AG04450 (cell line): Measurements from ENCODE around the gene TMEM101. TPM values are rescaled to one million over a fixed set of nuclear protein-coding genes. Genes with fewer than 3 reads are reported as not detected.

ENCODE experiments used
- CTCF ChIA-PET: fragments of 300-600, 350-600 bp; formaldehyde crosslinking; extraction: SDS; loops from one replicate; lab custom pipeline; 2022; ENCODE audit warnings: antibody characterized with exemption, inconsistent platforms; lab: Charles Lee
- POLR2A ChIA-PET: fragments of 350-600 bp; formaldehyde crosslinking; extraction: SDS; loops from one replicate; lab custom pipeline; 2021; ENCODE audit warnings: antibody characterized with exemption, inconsistent platforms; lab: Yijun Ruan, JAX
- DNase-seq: peaks from one replicate; pipeline ENCODE4 v3.0.0-alpha.2; 2011; ENCODE audit warnings: low read depth, low spot score
- H3K27ac ChIP-seq: one replicate; pipeline ENCODE4 v1.5.1; 2012; ENCODE audit warnings: low read depth, low read length, control low read depth
- H3K27me3 ChIP-seq: one replicate; pipeline ENCODE4 v1.6.0; 2012; ENCODE audit warnings: low read length; ENCODE audit not compliant: control insufficient read depth, insufficient read depth
- H3K4me3 ChIP-seq: 2 replicates; pipeline ENCODE4 v1.5.1; 2011; ENCODE audit warnings: mild to moderate bottlenecking, low read depth, low read length, control low read depth
- H3K9me3 ChIP-seq: 2 replicates; pipeline ENCODE4 v1.5.1; 2012; ENCODE audit warnings: low read length; ENCODE audit not compliant: control insufficient read depth, insufficient read depth
- polyA plus RNA-seq: library from polyadenylated mRNA; depleted of rRNA; stranded (reverse); fragments of >200 nt; gene quantifications from 2 replicates; pipeline ENCODE4 v1.2.3, GENCODE V29; 2011
- TF ChIP-seq, protein P1 (sequence below): IDR thresholded peaks from 2 replicates; pipeline ENCODE4 v1.5.1; 2011; ENCODE audit warnings: low read depth, low read length, control low read depth, inconsistent platforms

TMEM101 gene
- polyA plus RNA-seq, 1 experiment, result 31.3 TPM

DNA sequence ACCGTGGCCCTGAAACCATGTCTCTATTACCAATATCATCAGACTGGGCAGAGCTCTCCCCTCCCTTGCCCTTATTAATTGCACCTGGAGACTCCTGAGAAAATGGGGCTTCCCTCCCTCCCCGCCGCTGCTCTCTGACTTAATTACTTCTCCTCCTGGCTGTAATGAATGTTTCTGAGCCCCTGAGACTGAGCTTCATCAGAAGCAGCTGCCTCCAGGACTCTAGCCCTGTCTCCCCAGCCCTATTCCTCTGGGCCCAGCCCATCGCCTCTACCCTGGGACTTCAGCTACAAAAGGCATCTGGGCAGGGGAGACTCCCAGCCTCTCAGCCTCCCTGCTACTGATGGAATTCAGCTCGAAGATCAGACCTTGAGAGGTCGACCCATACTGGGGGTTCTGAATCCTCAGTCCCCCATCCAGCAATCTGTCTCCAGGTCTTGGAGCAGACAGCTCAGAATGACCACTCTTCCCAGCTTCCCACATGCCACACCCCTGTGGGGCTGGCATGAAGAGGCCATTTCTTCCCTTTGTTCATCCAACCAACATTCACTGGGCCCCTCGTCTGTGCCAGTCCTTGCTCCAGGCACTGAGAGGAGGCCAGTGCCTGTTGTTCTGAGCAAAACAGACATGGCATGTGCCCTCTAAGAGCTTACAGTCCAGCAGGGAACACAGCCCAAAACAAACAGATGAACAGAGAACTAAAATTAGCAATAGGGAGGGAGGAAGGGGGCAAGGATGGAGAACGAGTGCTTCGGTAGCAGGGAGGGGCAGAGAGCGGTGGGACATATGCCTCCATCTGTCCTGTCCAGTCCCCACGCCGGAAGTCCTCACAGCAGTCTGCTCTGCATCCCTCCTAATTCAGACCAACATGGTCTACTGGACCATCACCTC, 27.4 kb downstream of the TMEM101 start:
- POLR2A ChIA-PET, result no interaction called here

DNA sequence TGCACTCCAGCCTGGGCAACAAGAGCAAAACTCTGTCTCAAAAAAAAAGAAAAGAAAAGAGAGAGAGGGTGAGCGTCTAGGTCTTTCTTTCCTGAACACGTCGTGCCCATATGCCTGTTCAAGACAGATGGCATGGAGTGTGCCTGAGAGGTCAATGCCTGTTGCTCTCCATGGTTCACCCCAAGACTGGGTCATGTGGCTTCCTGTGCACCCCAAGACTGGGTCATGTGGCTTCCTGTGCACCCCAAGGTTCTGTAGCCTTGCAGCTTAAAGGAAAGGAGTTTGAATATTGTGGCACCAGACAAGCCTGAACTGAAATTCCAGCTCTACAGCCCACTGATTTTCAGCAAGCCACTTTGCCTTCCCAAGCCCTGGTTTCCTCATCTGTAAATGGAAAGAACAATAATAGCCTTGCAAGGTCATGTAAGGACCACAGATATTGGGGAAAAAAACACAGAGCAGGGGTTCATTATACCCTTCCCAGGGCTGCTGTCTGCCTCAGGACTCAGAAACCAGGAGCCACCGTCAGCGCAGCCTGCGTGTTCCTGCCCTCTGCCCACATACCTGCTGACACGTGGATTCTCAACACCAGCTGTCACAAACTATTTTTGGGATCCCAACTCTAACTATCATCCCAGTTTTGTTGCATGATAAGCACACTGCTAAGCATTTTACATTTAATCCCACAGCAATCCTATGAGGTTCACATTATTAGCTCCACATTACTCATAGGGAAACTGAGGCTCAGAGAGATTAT, 28.4 kb downstream of the TMEM101 start:
- TF ChIP-seq, protein P1, sequence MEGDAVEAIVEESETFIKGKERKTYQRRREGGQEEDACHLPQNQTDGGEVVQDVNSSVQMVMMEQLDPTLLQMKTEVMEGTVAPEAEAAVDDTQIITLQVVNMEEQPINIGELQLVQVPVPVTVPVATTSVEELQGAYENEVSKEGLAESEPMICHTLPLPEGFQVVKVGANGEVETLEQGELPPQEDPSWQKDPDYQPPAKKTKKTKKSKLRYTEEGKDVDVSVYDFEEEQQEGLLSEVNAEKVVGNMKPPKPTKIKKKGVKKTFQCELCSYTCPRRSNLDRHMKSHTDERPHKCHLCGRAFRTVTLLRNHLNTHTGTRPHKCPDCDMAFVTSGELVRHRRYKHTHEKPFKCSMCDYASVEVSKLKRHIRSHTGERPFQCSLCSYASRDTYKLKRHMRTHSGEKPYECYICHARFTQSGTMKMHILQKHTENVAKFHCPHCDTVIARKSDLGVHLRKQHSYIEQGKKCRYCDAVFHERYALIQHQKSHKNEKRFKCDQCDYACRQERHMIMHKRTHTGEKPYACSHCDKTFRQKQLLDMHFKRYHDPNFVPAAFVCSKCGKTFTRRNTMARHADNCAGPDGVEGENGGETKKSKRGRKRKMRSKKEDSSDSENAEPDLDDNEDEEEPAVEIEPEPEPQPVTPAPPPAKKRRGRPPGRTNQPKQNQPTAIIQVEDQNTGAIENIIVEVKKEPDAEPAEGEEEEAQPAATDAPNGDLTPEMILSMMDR, result no peak
- Histone ChIP-seq H3K27ac (no peak overlapping the region), H3K4me3 (no peak overlapping the region), H3K9me3 (no peaks in the 10 kb centered on the region; the same call in 1 of the 2 replicates), H3K27me3 (peaks cover 43% of the 10 kb centered on the region)
- ChIA-PET CTCF (interaction anchor here (1.1 to 2.0 kb wide), 2 partner anchors 42 to 44 kb away, joined by 3 to 6 read pairs; partner anchors contain the start of gene PPY), POLR2A (no interaction called here)
- DNase-seq, result no peak

More for the DNA sequence above, 27.4 kb downstream of the TMEM101 start:
- no peak for DNase-seq
- TF ChIP-seq, protein P1, result no peak
- Histone ChIP-seq H3K27ac (no peak overlapping the region), H3K4me3 (no peak overlapping the region), H3K9me3 (no peaks in the 10 kb centered on the region; the same call in 1 of the 2 replicates), H3K27me3 (peaks cover 36% of the 10 kb centered on the region)
- CTCF ChIA-PET, result interaction anchor here (0.6 to 2.0 kb wide), 3 partner anchors 9 to 45 kb away, joined by 3 to 6 read pairs (median 3); partner anchors contain the start of gene PPY

DNA sequence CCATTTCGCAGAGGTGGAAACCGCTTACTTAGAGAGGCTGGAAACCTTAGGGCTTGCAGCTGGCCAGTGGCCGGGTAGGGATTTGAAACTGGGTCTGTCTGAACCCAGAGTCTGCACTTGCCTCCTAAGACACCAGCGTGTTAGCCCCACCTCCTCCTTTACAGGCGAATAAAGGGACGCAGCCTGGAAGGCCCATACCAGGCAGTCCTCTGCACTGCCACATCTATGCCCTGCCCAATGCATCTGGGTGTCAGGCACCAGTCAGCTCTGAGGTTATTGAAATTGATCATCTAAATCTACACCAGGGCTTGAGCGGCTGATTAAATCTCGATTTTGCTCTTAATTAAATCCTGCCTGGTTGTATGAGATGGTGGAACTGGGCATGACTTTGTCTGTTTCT, 30.2 kb downstream of the TMEM101 start:
- TF ChIP-seq, protein P1, result no peak
- peaks cover 52% of the 10 kb centered on the region for H3K27me3 ChIP-seq
- H3K4me3 ChIP-seq, result peak overlapping the region; percentile 39; the same call in 1 of the 2 replicates
- no peak overlapping the region for H3K27ac ChIP-seq
- CTCF ChIA-PET, result interaction anchor here (0.7 to 1.6 kb wide), 2 partner anchors 9 to 106 kb away, joined by 3 to 5 read pairs; no protein-coding TSS in a partner anchor
- POLR2A ChIA-PET, result interaction anchor here (0.5 kb wide), 1 partner anchor 27 kb away, joined by 3 read pairs; no protein-coding TSS in a partner anchor
- no peaks in the 10 kb centered on the region; the same call in 1 of the 2 replicates for H3K9me3 ChIP-seq
- DNase-seq, result no peak

DNA sequence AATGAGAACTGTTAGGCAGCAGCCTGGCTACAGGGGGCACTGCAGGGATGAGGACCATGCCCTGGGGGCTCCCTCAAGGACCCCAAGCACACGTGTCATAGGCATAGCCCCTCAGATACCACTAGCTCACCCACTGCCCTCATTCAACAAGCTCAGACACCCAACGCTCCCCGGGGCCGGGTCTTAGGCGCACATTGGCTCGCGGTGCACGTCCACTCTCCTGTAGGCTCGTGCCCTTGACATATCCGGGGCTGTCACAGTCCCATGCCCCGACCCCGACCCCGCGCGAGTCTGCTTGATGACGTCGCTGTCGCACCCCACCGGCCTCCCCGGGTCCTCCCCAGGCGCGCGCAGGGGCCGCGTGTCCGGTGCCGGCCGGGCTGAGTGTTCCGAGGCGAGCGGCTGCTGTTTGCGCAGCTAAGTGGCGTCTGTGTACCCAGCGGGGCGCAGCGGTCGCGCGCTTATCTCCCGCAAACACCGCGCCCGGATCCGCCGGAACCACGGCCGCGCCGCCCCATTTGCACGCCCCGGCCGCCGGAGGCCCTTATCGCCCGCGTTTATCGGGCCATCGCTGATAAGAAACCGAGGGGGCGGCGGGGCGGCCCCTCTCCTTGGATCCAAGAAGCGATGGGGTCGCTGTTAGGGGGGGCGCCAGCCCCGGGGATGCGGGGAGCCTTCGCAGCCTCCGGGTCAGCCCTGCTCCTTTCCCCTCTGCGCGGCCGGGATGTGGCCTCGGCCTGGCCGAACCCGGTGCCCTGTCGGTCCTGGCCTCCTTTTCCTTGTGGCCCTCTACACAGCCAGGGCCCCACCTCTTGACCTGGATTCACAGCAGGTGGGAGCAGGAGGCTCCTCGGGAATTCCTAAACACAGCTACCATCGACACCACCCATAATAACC, 31.0 kb downstream of the TMEM101 start:
- H3K27me3 ChIP-seq, result peaks cover 57% of the 10 kb centered on the region
- no peak overlapping the region for H3K27ac ChIP-seq
- ChIA-PET CTCF (interaction anchor here (1.0 to 1.6 kb wide), 3 partner anchors 27 to 105 kb away, joined by 3 to 5 read pairs (median 4); no protein-coding TSS in a partner anchor), POLR2A (no interaction called here)
- TF ChIP-seq, protein P1, result peak; percentile 33; the same call in 1 of the 2 replicates
- DNase-seq, result no peak
- peak overlapping the region; percentile 39 for H3K4me3 ChIP-seq
- H3K9me3 ChIP-seq, result no peaks in the 10 kb centered on the region; the same call in 1 of the 2 replicates
